ENCODE data around the gene POLN. TPM values are rescaled to one million over a fixed set of nuclear protein-coding genes. Genes with fewer than 3 reads are reported as not detected.

The POLN gene
- polyA plus RNA-seq, 2 donors = 0.59 to 0.81 TPM

- Histone ChIP-seq H3K9me3 (ENCODE audit: control insufficient read depth in 2 of 2, insufficient read depth in 1 of 2, low read depth in 1 of 2, low read length in 1 of 2) (no peaks in the 10 kb centered on the region), H3K4me1 (ENCODE audit: control insufficient read depth in 2 of 2, insufficient read depth in 2 of 2, low read length in 1 of 2) (no peaks in the 10 kb centered on the region), H3K36me3 (ENCODE audit: control insufficient read depth in 2 of 2, insufficient read depth in 2 of 2, low read length in 1 of 2) (no peaks in the 10 kb centered on the region), H3K4me3 (ENCODE audit: low read depth in 1 of 2, low read length in 2 of 2) (no peak overlapping the region), H3K27me3 (ENCODE audit: control insufficient read depth in 1 of 2, insufficient read depth in 2 of 2, low read length in 2 of 2) (no peaks in the 10 kb centered on the region), H3K27ac (ENCODE audit: low read depth in 2 of 2, low read length in 1 of 2) (no peak overlapping the region)
Observed at GRCh38 chr4:2132438-2132837, 109.5 kb downstream of the POLN start.

DNA sequence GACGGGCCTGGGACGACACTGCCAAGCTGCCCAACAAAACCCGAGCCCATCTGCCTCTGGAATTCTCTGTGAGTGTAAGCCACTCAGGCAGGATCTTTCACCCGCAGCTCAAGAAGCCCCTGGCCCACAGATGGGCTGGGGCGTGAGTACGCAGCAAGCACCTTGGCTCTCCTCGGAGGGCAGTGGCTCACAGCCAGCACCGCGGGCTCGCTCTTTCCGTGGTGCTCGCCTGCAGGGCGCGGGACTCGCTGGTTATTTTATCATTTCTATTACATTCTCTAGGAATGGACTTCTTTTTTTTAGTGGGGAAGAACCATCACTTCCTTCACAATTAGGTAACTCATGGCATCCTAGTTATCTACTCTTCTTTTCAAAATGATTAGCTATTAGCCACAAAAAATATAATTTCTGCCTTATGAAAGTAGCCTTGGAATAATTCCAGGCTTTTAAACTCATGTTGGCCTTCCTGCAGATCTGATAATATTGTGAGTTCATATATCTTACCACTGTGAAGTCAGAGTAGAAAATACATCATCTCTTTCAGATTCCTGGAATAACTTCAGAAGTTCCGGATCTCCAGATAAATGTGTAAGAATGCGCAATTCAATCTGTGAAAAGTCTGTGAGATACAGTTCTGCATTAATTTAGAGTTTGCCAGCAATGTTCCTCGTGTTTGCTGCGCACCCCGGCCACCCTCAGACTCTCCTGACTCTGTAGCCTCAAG, 114.2 kb downstream of the POLN start:
- Histone ChIP-seq H3K4me3 (ENCODE audit: low read depth in 1 of 2, low read length in 2 of 2) (no peak overlapping the region), H3K9me3 (ENCODE audit: control insufficient read depth in 2 of 2, insufficient read depth in 1 of 2, low read depth in 1 of 2, low read length in 1 of 2) (no peaks in the 10 kb centered on the region), H3K27me3 (ENCODE audit: control insufficient read depth in 1 of 2, insufficient read depth in 2 of 2, low read length in 2 of 2) (no peaks in the 10 kb centered on the region), H3K36me3 (ENCODE audit: control insufficient read depth in 2 of 2, insufficient read depth in 2 of 2, low read length in 1 of 2) (no peaks in the 10 kb centered on the region), H3K4me1 (ENCODE audit: control insufficient read depth in 2 of 2, insufficient read depth in 2 of 2, low read length in 1 of 2) (no peaks in the 10 kb centered on the region), H3K27ac (ENCODE audit: low read depth in 2 of 2, low read length in 1 of 2) (no peak overlapping the region)
- 88 to 90% methylated on average over 20 of the region's 20 CpGs for WGBS, 2 donors

- H3K27ac ChIP-seq (ENCODE audit: low read depth in 2 of 2, low read length in 1 of 2) = no peak overlapping the region
- 84 to 91% methylated on average over 24 of the region's 24 CpGs for WGBS, 2 donors
- H3K27me3 ChIP-seq (ENCODE audit: control insufficient read depth in 1 of 2, insufficient read depth in 2 of 2, low read length in 2 of 2) = no peaks in the 10 kb centered on the region
- H3K4me3 ChIP-seq (ENCODE audit: low read depth in 1 of 2, low read length in 2 of 2) = no peak overlapping the region
- H3K36me3 ChIP-seq (ENCODE audit: control insufficient read depth in 2 of 2, insufficient read depth in 2 of 2, low read length in 1 of 2) = no peaks in the 10 kb centered on the region
- no peaks in the 10 kb centered on the region for H3K9me3 ChIP-seq (ENCODE audit: control insufficient read depth in 2 of 2, insufficient read depth in 1 of 2, low read depth in 1 of 2, low read length in 1 of 2)
- no peaks in the 10 kb centered on the region for H3K4me1 ChIP-seq (ENCODE audit: control insufficient read depth in 2 of 2, insufficient read depth in 2 of 2, low read length in 1 of 2)
Observed at GRCh38 chr4:2126309-2127043, 115.4 kb downstream of the POLN start.

GRCh38 chr4:2125831-2126230, 116.1 kb downstream of the POLN start:
- H3K27ac ChIP-seq (ENCODE audit: low read depth in 2 of 2, low read length in 1 of 2) = no peak overlapping the region
- WGBS, 2 donors = 78 to 81% methylated on average over 6 of the region's 6 CpGs
- H3K36me3 ChIP-seq (ENCODE audit: control insufficient read depth in 2 of 2, insufficient read depth in 2 of 2, low read length in 1 of 2) = no peaks in the 10 kb centered on the region
- H3K4me3 ChIP-seq (ENCODE audit: low read depth in 1 of 2, low read length in 2 of 2) = no peak overlapping the region
- no peaks in the 10 kb centered on the region for H3K27me3 ChIP-seq (ENCODE audit: control insufficient read depth in 1 of 2, insufficient read depth in 2 of 2, low read length in 2 of 2)
- no peaks in the 10 kb centered on the region for H3K9me3 ChIP-seq (ENCODE audit: control insufficient read depth in 2 of 2, insufficient read depth in 1 of 2, low read depth in 1 of 2, low read length in 1 of 2)
- no peaks in the 10 kb centered on the region for H3K4me1 ChIP-seq (ENCODE audit: control insufficient read depth in 2 of 2, insufficient read depth in 2 of 2, low read length in 1 of 2)

- H3K27ac ChIP-seq (ENCODE audit: low read depth in 2 of 2, low read length in 1 of 2) = no peak overlapping the region
- WGBS, 2 donors = 86 to 89% methylated on average over 4 of the region's 4 CpGs
- no peaks in the 10 kb centered on the region for H3K36me3 ChIP-seq (ENCODE audit: control insufficient read depth in 2 of 2, insufficient read depth in 2 of 2, low read length in 1 of 2)
- no peak overlapping the region for H3K4me3 ChIP-seq (ENCODE audit: low read depth in 1 of 2, low read length in 2 of 2)
- no peaks in the 10 kb centered on the region for H3K9me3 ChIP-seq (ENCODE audit: control insufficient read depth in 2 of 2, insufficient read depth in 1 of 2, low read depth in 1 of 2, low read length in 1 of 2)
- H3K27me3 ChIP-seq (ENCODE audit: control insufficient read depth in 1 of 2, insufficient read depth in 2 of 2, low read length in 2 of 2) = no peaks in the 10 kb centered on the region
- H3K4me1 ChIP-seq (ENCODE audit: control insufficient read depth in 2 of 2, insufficient read depth in 2 of 2, low read length in 1 of 2) = no peaks in the 10 kb centered on the region
Observed at GRCh38 chr4:2125023-2125422, 116.9 kb downstream of the POLN start.

GRCh38 chr4:2116687-2117400, 125.1 kb downstream of the POLN start:
- 80 to 87% methylated on average over 6 of the region's 6 CpGs for WGBS, 2 donors
- no peaks in the 10 kb centered on the region for H3K9me3 ChIP-seq (ENCODE audit: control insufficient read depth in 2 of 2, insufficient read depth in 1 of 2, low read depth in 1 of 2, low read length in 1 of 2)
- H3K4me3 ChIP-seq (ENCODE audit: low read depth in 1 of 2, low read length in 2 of 2) = no peak overlapping the region
- H3K27ac ChIP-seq (ENCODE audit: low read depth in 2 of 2, low read length in 1 of 2) = no peak overlapping the region
- no peaks in the 10 kb centered on the region for H3K4me1 ChIP-seq (ENCODE audit: control insufficient read depth in 2 of 2, insufficient read depth in 2 of 2, low read length in 1 of 2)
- H3K36me3 ChIP-seq (ENCODE audit: control insufficient read depth in 2 of 2, insufficient read depth in 2 of 2, low read length in 1 of 2) = no peaks in the 10 kb centered on the region
- no peaks in the 10 kb centered on the region for H3K27me3 ChIP-seq (ENCODE audit: control insufficient read depth in 1 of 2, insufficient read depth in 2 of 2, low read length in 2 of 2)

- H3K4me3 ChIP-seq (ENCODE audit: low read depth in 1 of 2, low read length in 2 of 2) = no peak overlapping the region
- WGBS, 2 donors = 95 to 96% methylated on average over 1 of the region's 1 CpG
- H3K27me3 ChIP-seq (ENCODE audit: control insufficient read depth in 1 of 2, insufficient read depth in 2 of 2, low read length in 2 of 2) = no peaks in the 10 kb centered on the region
- peaks cover 2 to 6% of the 10 kb centered on the region in 2 donors for H3K9me3 ChIP-seq (ENCODE audit: control insufficient read depth in 2 of 2, insufficient read depth in 1 of 2, low read depth in 1 of 2, low read length in 1 of 2)
- no peaks in the 10 kb centered on the region for H3K36me3 ChIP-seq (ENCODE audit: control insufficient read depth in 2 of 2, insufficient read depth in 2 of 2, low read length in 1 of 2)
- H3K4me1 ChIP-seq (ENCODE audit: control insufficient read depth in 2 of 2, insufficient read depth in 2 of 2, low read length in 1 of 2) = no peaks in the 10 kb centered on the region
- H3K27ac ChIP-seq (ENCODE audit: low read depth in 2 of 2, low read length in 1 of 2) = no peak overlapping the region
Observed at GRCh38 chr4:2105559-2105958, 136.4 kb downstream of the POLN start.

- H3K36me3 ChIP-seq (ENCODE audit: control insufficient read depth in 2 of 2, insufficient read depth in 2 of 2, low read length in 1 of 2) = no peaks in the 10 kb centered on the region
- no peak overlapping the region for H3K27ac ChIP-seq (ENCODE audit: low read depth in 2 of 2, low read length in 1 of 2)
- peaks cover 2 to 6% of the 10 kb centered on the region in 2 donors for H3K9me3 ChIP-seq (ENCODE audit: control insufficient read depth in 2 of 2, insufficient read depth in 1 of 2, low read depth in 1 of 2, low read length in 1 of 2)
- 84 to 87% methylated on average over 9 of the region's 9 CpGs for WGBS, 2 donors
- no peaks in the 10 kb centered on the region for H3K4me1 ChIP-seq (ENCODE audit: control insufficient read depth in 2 of 2, insufficient read depth in 2 of 2, low read length in 1 of 2)
- H3K27me3 ChIP-seq (ENCODE audit: control insufficient read depth in 1 of 2, insufficient read depth in 2 of 2, low read length in 2 of 2) = no peaks in the 10 kb centered on the region
- no peak overlapping the region for H3K4me3 ChIP-seq (ENCODE audit: low read depth in 1 of 2, low read length in 2 of 2)
Observed at GRCh38 chr4:2104556-2105345, 137.2 kb downstream of the POLN start.

DNA sequence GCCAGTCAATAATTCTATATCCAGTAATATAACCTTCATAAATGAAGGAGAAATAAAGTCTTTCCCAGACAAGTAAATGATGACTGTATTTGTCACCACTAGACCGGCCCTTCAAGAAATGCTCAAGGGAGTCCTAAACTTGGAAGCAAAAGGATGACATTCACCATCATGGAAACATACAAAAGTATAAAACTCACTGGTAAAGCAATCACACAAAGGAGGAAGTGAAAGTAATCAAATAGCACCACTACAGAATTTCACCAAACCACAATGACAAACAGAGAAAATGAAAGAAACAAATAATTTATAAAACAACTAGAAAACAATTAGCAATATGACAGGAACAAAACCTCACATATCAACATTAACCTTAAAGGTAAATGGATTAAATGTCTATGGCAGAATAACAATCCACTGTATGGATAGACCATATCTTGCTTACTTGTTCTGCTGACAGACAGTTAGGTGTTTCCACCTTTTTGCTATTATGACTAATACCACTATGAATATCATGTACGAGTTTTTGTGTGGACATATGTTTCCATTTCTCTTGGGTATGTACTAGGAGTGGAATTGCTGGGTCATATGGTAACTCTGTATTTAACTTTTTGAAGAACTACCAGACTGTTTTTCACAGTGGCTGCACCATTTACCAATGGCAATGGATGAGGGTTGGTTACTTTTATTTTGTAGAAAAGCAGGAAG, 137.9 kb downstream of the POLN start:
- WGBS, 2 donors = 80 to 82% methylated on average over 2 of the region's 2 CpGs
- Histone ChIP-seq H3K27me3 (ENCODE audit: control insufficient read depth in 1 of 2, insufficient read depth in 2 of 2, low read length in 2 of 2) (no peaks in the 10 kb centered on the region), H3K27ac (ENCODE audit: low read depth in 2 of 2, low read length in 1 of 2) (no peak overlapping the region), H3K36me3 (ENCODE audit: control insufficient read depth in 2 of 2, insufficient read depth in 2 of 2, low read length in 1 of 2) (no peaks in the 10 kb centered on the region), H3K9me3 (ENCODE audit: control insufficient read depth in 2 of 2, insufficient read depth in 1 of 2, low read depth in 1 of 2, low read length in 1 of 2) (peaks cover 2 to 6% of the 10 kb centered on the region in 2 donors), H3K4me1 (ENCODE audit: control insufficient read depth in 2 of 2, insufficient read depth in 2 of 2, low read length in 1 of 2) (no peaks in the 10 kb centered on the region), H3K4me3 (ENCODE audit: low read depth in 1 of 2, low read length in 2 of 2) (no peak overlapping the region)

Measured in esophagus (tissue), 2 donors.